ENCODE measurements around the gene MS4A4E.

The MS4A4E gene

DNA sequence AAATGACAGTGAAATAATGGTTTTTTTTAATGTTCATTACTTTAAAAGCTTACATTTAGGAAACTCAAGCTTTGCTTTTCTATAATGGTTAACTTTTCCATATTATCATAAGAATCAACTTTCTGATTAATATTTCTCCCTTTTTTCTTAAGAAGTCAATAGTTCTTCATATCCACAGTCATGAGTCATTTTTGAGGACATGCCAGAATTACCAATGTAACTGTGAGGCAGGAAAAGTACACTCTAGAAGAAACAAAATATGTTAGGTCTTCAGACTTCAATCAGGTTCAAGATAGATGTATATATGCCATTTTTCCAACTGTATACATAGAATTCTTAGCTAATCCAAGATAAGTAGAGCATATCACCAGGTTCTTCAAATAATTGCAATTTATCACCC lies 70.9 kb downstream of the MS4A4E start:
- no peak for TF ChIP-seq TEAD4 (IDR thresholded peaks at IDR 0.05)
- no peak for TF ChIP-seq ZBTB7A (IDR thresholded peaks at IDR 0.05; ENCODE audit: low read depth)

DNA sequence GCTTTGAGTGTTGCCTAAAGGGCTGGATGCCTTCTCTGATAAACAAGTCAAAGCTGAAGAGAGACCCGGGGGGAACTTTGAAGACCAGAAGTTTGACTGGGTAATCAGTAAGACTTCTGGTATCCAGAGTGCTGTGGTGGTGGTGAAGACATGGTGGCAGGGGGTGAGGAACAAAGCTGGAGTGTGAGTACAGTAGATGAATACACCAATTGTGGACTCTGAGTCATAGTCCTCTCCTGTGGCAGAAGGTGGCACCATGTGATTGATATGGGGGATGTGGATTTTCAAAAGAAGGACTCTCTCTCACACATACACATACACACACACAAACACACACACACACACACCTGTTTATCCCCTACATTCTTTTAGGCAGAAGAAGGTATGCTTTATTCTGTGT lies 72.4 kb downstream of the MS4A4E start:
- TF ChIP-seq CREB1 (IDR thresholded peaks at IDR 0.05; ENCODE audit: low read depth) (no peak), NFIC (IDR thresholded peaks at IDR 0.05) (no peak), YY1 (IDR thresholded peaks at IDR 0.05; ENCODE audit: low read depth) (no peak), EP300 (IDR thresholded peaks at IDR 0.05; ENCODE audit: borderline replicate concordance) (no peak), ZBTB7A (IDR thresholded peaks at IDR 0.05; ENCODE audit: low read depth) (no peak), FOXM1 (IDR thresholded peaks at IDR 0.05; ENCODE audit: borderline replicate concordance, low read depth) (no peak), CEBPB (IDR thresholded peaks at IDR 0.05) (no peak), TCF12 (IDR thresholded peaks at IDR 0.05; ENCODE audit: low read depth) (no peak), TEAD4 (IDR thresholded peaks at IDR 0.05) (no peak), EGR1 (IDR thresholded peaks at IDR 0.05) (no peak), TAF1 (IDR thresholded peaks at IDR 0.05; ENCODE audit: low read depth) (no peak), RAD21 (IDR thresholded peaks at IDR 0.05; ENCODE audit: low read depth) (no peak)
- TF ChIP-seq, protein P1, sequence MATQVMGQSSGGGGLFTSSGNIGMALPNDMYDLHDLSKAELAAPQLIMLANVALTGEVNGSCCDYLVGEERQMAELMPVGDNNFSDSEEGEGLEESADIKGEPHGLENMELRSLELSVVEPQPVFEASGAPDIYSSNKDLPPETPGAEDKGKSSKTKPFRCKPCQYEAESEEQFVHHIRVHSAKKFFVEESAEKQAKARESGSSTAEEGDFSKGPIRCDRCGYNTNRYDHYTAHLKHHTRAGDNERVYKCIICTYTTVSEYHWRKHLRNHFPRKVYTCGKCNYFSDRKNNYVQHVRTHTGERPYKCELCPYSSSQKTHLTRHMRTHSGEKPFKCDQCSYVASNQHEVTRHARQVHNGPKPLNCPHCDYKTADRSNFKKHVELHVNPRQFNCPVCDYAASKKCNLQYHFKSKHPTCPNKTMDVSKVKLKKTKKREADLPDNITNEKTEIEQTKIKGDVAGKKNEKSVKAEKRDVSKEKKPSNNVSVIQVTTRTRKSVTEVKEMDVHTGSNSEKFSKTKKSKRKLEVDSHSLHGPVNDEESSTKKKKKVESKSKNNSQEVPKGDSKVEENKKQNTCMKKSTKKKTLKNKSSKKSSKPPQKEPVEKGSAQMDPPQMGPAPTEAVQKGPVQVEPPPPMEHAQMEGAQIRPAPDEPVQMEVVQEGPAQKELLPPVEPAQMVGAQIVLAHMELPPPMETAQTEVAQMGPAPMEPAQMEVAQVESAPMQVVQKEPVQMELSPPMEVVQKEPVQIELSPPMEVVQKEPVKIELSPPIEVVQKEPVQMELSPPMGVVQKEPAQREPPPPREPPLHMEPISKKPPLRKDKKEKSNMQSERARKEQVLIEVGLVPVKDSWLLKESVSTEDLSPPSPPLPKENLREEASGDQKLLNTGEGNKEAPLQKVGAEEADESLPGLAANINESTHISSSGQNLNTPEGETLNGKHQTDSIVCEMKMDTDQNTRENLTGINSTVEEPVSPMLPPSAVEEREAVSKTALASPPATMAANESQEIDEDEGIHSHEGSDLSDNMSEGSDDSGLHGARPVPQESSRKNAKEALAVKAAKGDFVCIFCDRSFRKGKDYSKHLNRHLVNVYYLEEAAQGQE (IDR thresholded peaks at IDR 0.05; ENCODE audit: low read depth): no peak
- TF ChIP-seq, protein P2, sequence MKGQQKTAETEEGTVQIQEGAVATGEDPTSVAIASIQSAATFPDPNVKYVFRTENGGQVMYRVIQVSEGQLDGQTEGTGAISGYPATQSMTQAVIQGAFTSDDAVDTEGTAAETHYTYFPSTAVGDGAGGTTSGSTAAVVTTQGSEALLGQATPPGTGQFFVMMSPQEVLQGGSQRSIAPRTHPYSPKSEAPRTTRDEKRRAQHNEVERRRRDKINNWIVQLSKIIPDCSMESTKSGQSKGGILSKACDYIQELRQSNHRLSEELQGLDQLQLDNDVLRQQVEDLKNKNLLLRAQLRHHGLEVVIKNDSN (IDR thresholded peaks at IDR 0.05): no peak
- TF ChIP-seq, protein P3, sequence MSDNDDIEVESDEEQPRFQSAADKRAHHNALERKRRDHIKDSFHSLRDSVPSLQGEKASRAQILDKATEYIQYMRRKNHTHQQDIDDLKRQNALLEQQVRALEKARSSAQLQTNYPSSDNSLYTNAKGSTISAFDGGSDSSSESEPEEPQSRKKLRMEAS (IDR thresholded peaks at IDR 0.05): no peak

DNA sequence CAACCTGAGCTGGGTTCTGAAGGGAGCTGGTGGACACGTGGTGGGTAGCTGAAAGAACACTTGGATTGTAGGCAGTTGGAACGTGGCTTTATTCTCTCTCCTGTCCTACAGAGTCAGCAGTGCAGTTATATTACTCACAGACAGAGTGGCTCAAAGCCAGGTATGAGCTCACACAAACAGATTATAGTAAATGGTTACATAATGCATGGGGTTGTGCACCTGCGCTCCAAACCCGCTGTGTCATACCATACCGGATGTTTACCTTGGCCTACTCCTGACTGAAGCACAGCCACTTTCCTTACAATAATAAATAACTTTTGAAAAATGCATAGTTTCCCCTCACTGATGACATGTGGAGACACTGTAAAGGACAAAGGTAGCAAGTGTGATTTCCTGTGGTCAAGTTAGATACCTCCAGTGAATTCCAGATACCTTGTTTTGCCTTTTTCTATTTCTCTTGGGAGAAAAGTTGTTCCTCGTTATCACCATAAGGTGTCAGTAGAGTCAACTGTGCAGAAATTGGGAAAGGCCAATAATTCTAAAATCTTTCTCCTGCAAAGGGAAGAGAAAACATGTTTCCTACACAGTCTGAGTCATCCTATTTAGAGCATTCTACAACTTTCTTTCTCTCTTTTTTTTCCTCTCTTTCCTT lies 73.5 kb downstream of the MS4A4E start:
- TF ChIP-seq RAD21 (IDR thresholded peaks at IDR 0.05; ENCODE audit: low read depth) (peak; percentile 31; the same call in 1 of the 2 replicates), TCF12 (IDR thresholded peaks at IDR 0.05; ENCODE audit: low read depth) (no peak), TEAD4 (IDR thresholded peaks at IDR 0.05) (no peak), FOXM1 (IDR thresholded peaks at IDR 0.05; ENCODE audit: borderline replicate concordance, low read depth) (no peak), ZBTB7A (IDR thresholded peaks at IDR 0.05; ENCODE audit: low read depth) (no peak), NFIC (IDR thresholded peaks at IDR 0.05) (no peak)
- TF ChIP-seq, protein P1 (IDR thresholded peaks at IDR 0.05; ENCODE audit: low read depth): no peak
- TF ChIP-seq, protein P2 (IDR thresholded peaks at IDR 0.05): no peak

DNA sequence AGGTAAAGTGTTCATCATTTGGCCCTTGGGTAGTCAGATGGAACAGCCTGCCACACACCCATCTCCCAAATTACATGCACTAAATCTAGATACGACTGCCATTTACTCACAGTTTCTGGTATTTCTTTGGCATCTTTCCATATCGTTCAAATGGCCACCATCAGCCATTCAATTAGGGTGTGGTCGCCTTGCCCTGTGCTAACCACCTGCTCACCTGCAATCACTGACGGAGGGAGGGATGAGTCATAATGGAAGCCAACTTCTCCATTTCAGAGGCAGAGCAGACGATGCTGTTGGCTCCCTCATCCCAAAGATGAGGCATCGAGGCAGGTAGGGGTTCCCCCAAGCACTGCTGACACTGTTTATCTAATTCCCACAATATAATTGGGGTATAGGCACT lies 74.6 kb downstream of the MS4A4E start:
- TF ChIP-seq, protein P3 (IDR thresholded peaks at IDR 0.05): no peak
- TF ChIP-seq CEBPB (IDR thresholded peaks at IDR 0.05) (no peak), YY1 (IDR thresholded peaks at IDR 0.05; ENCODE audit: low read depth) (no peak), EGR1 (IDR thresholded peaks at IDR 0.05) (no peak), TEAD4 (IDR thresholded peaks at IDR 0.05) (no peak), NFIC (IDR thresholded peaks at IDR 0.05) (no peak), ZBTB7A (IDR thresholded peaks at IDR 0.05; ENCODE audit: low read depth) (no peak), CREB1 (IDR thresholded peaks at IDR 0.05; ENCODE audit: low read depth) (no peak), TAF1 (IDR thresholded peaks at IDR 0.05; ENCODE audit: low read depth) (no peak), RAD21 (IDR thresholded peaks at IDR 0.05; ENCODE audit: low read depth) (no peak)

DNA sequence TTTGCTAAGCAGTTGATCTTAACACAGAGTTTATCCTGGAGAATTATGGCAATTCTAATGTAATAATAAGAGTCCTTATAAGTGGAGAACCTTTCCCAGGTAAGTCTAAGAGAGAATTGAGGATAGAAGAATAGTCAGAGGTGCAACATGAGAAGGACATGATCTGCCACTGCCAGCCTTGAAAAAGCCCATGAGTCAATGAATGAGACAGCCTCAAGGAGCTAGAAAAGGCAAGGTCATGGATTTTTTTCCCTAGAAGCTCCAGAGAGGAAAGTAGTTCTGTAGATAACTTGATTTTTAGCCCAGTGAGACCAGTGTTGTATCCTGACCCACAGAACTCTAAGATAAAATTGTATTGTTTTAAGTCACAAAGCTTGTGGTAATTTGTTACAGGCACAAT lies 77.0 kb downstream of the MS4A4E start:
- TF ChIP-seq FOXM1 (IDR thresholded peaks at IDR 0.05; ENCODE audit: borderline replicate concordance, low read depth): no peak
- no peak for TF ChIP-seq CEBPB (IDR thresholded peaks at IDR 0.05)
- no peak for TF ChIP-seq EP300 (IDR thresholded peaks at IDR 0.05; ENCODE audit: borderline replicate concordance)
- no peak for TF ChIP-seq CREB1 (IDR thresholded peaks at IDR 0.05; ENCODE audit: low read depth)
- TF ChIP-seq TCF12 (IDR thresholded peaks at IDR 0.05; ENCODE audit: low read depth): no peak
- TF ChIP-seq YY1 (IDR thresholded peaks at IDR 0.05; ENCODE audit: low read depth): no peak
- TF ChIP-seq NFIC (IDR thresholded peaks at IDR 0.05): no peak
- no peak for TF ChIP-seq ZBTB7A (IDR thresholded peaks at IDR 0.05; ENCODE audit: low read depth)
- TF ChIP-seq EGR1 (IDR thresholded peaks at IDR 0.05): no peak
- TF ChIP-seq, protein P3 (IDR thresholded peaks at IDR 0.05): no peak
- no peak for TF ChIP-seq TEAD4 (IDR thresholded peaks at IDR 0.05)
- no peak for TF ChIP-seq TAF1 (IDR thresholded peaks at IDR 0.05; ENCODE audit: low read depth)
- TF ChIP-seq, protein P1 (IDR thresholded peaks at IDR 0.05; ENCODE audit: low read depth): no peak
- TF ChIP-seq, protein P2 (IDR thresholded peaks at IDR 0.05): no peak
- TF ChIP-seq RAD21 (IDR thresholded peaks at IDR 0.05; ENCODE audit: low read depth): no peak
